Activated CD8-positive, alpha-beta T cell treated with anti-CD3 and anti-CD28 coated beads for 36 hours (primary cell): Measurements from ENCODE around the gene GIMAP8. TPM values are rescaled to one million over a fixed set of nuclear protein-coding genes. Genes with fewer than 3 reads are reported as not detected.
"Not testable (repeated sequence)": the region's sequence is repeated elsewhere in the genome, so short reads cannot be mapped to it uniquely, and the experiment has no call there.

Experiments
- ATAC-seq: fragments of 200-7000 bp; cut with Tn5 transposase; one replicate; pipeline ENCODE4 v1.10.0; 2021; ENCODE audit warnings: mild to moderate bottlenecking, moderate library complexity
- CTCF ChIA-PET: fragments of 350-600 bp; sonication (Branson Sonifier 250); formaldehyde crosslinking; loops from one replicate; lab custom pipeline; 2021; ENCODE audit warnings: antibody characterized with exemption; lab: Charles Lee
- POLR2A ChIA-PET: fragments of 350-600 bp; sonication (Branson Sonifier 250); formaldehyde crosslinking; loops from one replicate; lab custom pipeline; 2021; ENCODE audit warnings: antibody characterized with exemption; lab: Charles Lee
- DNase-seq: peaks from one replicate; pipeline ENCODE4 v3.0.0-alpha.2; 2020
- H3K27ac Mint-ChIP-seq: one replicate; pipeline ENCODE4 v1.8.0; 2021; ENCODE audit warnings: mild to moderate bottlenecking, mixed read lengths
- H3K27me3 Mint-ChIP-seq: one replicate; pipeline ENCODE4 v1.8.0; 2021; ENCODE audit warnings: mixed read lengths
- H3K36me3 Mint-ChIP-seq: one replicate; pipeline ENCODE4 v1.8.0; 2021; ENCODE audit warnings: low read depth, mixed read lengths
- H3K4me1 Mint-ChIP-seq: one replicate; pipeline ENCODE4 v1.8.0; 2021; ENCODE audit warnings: low read depth, mixed read lengths
- H3K4me3 Mint-ChIP-seq: one replicate; pipeline ENCODE4 v1.8.0; 2021; ENCODE audit warnings: mild to moderate bottlenecking, moderate library complexity, mixed read lengths
- H3K9me3 Mint-ChIP-seq: one replicate; pipeline ENCODE4 v1.8.0; 2021; ENCODE audit warnings: mixed read lengths
- CTCF ChIP-seq: fragments of 200-600 bp; IDR thresholded peaks from one replicate; pipeline ENCODE4 v1.8.0; 2022; ENCODE audit warnings: antibody characterized with exemption, mild to moderate bottlenecking
- intact Hi-C: fragments of 100-400 bp; cut with micrococcal nuclease; formaldehyde crosslinking; loops from one replicate; pipeline ENCODE4 v1.10.0; 2022
- total RNA-seq, 2 experiments: library from RNA; stranded (reverse); gene quantifications; one replicate each; pipeline ENCODE4 v1.2.3, GENCODE V29; 2021

Gene GIMAP8
- total RNA-seq, 2 experiments from 2014 or later: 8.6 to 8.7 TPM

- no peak for TF ChIP-seq CTCF
- ChIA-PET POLR2A (interaction anchor here (0.6 to 8.3 kb wide), 30 partner anchors 8 to 303 kb away, joined by 3 to 157 read pairs (median 5); partner anchors contain the start of genes GIMAP1, GIMAP4, GIMAP5 and GIMAP6), CTCF (interaction anchor here (0.7 to 4.5 kb wide), 15 partner anchors 9 to 303 kb away, joined by 3 to 41 read pairs (median 5); partner anchors contain the start of genes GIMAP2, GIMAP4, GIMAP5 and GIMAP7)
- intact Hi-C loops: loop anchor here (2.0 to 5.0 kb wide), 4 partner anchors 35 to 285 kb away; partner anchors contain the start of genes GIMAP4, GIMAP5 and GIMAP7
- peaks cover 44% of the 10 kb centered on the region for H3K36me3 Mint-ChIP-seq
- H3K27me3 Mint-ChIP-seq: no peaks in the 10 kb centered on the region
- H3K4me1 Mint-ChIP-seq: peaks cover 50% of the 10 kb centered on the region
- peak; percentile 22 for ATAC-seq
- H3K27ac Mint-ChIP-seq: peak overlapping the region; percentile 100
- DNase-seq: peak; percentile 73
- H3K4me3 Mint-ChIP-seq: peak overlapping the region; percentile 97
- H3K9me3 Mint-ChIP-seq: peaks cover 19% of the 10 kb centered on the region
Measured at GRCh38 chr7:150451833-150452461, 1.5 kb downstream of the GIMAP8 start.

GRCh38 chr7:150453181-150453580, 2.8 kb downstream of the GIMAP8 start:
- ChIA-PET POLR2A (interaction anchor here (0.9 to 8.3 kb wide), 8 partner anchors 12 to 302 kb away, joined by 3 to 157 read pairs (median 11); partner anchors contain the start of genes GIMAP5, GIMAP7 and REPIN1), CTCF (interaction anchor here (0.8 kb wide), 1 partner anchor 61 kb away, joined by 6 read pairs; the partner anchor contains the start of gene GIMAP7)
- DNase-seq (peak; percentile 34), ATAC-seq (no peak)
- peaks cover 23% of the 10 kb centered on the region for H3K9me3 Mint-ChIP-seq
- H3K4me3 Mint-ChIP-seq: peak overlapping the region; percentile 97
- peaks cover 55% of the 10 kb centered on the region for H3K36me3 Mint-ChIP-seq
- no peaks in the 10 kb centered on the region for H3K27me3 Mint-ChIP-seq
- peak overlapping the region; percentile 86 for H3K27ac Mint-ChIP-seq
- peaks cover 51% of the 10 kb centered on the region for H3K4me1 Mint-ChIP-seq
- no peak for TF ChIP-seq CTCF
- intact Hi-C loops: loop anchor here (2.0 to 5.0 kb wide), 4 partner anchors 34 to 284 kb away; partner anchors contain the start of genes GIMAP4, GIMAP5 and GIMAP7

GRCh38 chr7:150453892-150454291, 3.5 kb downstream of the GIMAP8 start:
- TF ChIP-seq CTCF: no peak
- Mint-ChIP-seq H3K9me3 (peaks cover 25% of the 10 kb centered on the region), H3K4me3 (peak overlapping the region; percentile 97), H3K27ac (peak overlapping the region; percentile 86), H3K36me3 (peaks cover 58% of the 10 kb centered on the region), H3K4me1 (peaks cover 48% of the 10 kb centered on the region), H3K27me3 (no peaks in the 10 kb centered on the region)
- CTCF ChIA-PET: interaction anchor here (2.3 kb wide), 1 partner anchor 303 kb away, joined by 6 read pairs; no protein-coding TSS in a partner anchor
- intact Hi-C loops: loop anchor here (2.0 to 5.0 kb wide), 4 partner anchors 33 to 283 kb away; partner anchors contain the start of genes GIMAP4, GIMAP5 and GIMAP7
- DNase-seq (no peak), ATAC-seq (no peak)
- POLR2A ChIA-PET: interaction anchor here (0.7 to 8.3 kb wide), 6 partner anchors 11 to 284 kb away, joined by 3 to 157 read pairs (median 14); partner anchors contain the start of genes GIMAP5 and GIMAP7

GRCh38 chr7:150457064-150457463, 6.6 kb downstream of the GIMAP8 start:
- H3K4me3 Mint-ChIP-seq, ATAC-seq, DNase-seq, H3K27me3 Mint-ChIP-seq, intact Hi-C loops, POLR2A ChIA-PET, H3K27ac Mint-ChIP-seq, CTCF ChIA-PET: not testable (repeated sequence)
- peaks cover 82% of the 10 kb centered on the region for H3K36me3 Mint-ChIP-seq
- peaks cover 46% of the 10 kb centered on the region for H3K9me3 Mint-ChIP-seq
- H3K4me1 Mint-ChIP-seq: peaks cover 42% of the 10 kb centered on the region

- Mint-ChIP-seq H3K27me3 (no peaks in the 10 kb centered on the region), H3K9me3 (peaks cover 55% of the 10 kb centered on the region), H3K4me3 (no peak overlapping the region), H3K27ac (peak overlapping the region; percentile 70), H3K4me1 (peaks cover 48% of the 10 kb centered on the region), H3K36me3 (peaks cover 86% of the 10 kb centered on the region)
- DNase-seq (no peak), ATAC-seq (no peak)
- POLR2A ChIA-PET: interaction anchor here (1.0 kb wide), 1 partner anchor 173 kb away, joined by 3 read pairs; no protein-coding TSS in a partner anchor
- no peak for TF ChIP-seq CTCF
- CTCF ChIA-PET: no interaction called here
- intact Hi-C loops: no loop called here
Measured at GRCh38 chr7:150458235-150458634, 7.8 kb downstream of the GIMAP8 start.
